ENCODE results near the gene STRIT1.
"Not testable (repeated sequence)": the region's sequence is repeated elsewhere in the genome, so short reads cannot be mapped to it uniquely, and the experiment has no call there.

The STRIT1 gene

DNA sequence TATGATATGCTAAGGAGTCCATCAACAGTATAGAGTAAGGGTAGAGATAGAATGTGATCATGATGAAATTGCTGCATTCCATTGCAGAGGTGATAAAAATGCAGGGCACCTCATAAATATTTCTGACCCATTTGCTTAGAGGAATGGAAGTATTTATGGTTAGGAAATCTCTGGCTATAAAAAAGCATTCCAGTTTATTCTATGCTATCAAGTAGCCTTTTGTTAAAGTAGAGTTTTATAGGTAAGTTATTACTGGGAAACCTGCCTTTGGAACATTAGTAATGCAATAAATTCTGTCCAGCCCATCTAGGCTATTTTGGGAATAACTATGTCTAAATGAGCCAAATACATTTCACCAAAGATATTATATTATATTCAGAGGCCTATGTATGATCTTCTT, 19.8 kb upstream of the STRIT1 start:
- no peak for DNase-seq (ENCODE audit: low read depth in 2 of 2)

DNA sequence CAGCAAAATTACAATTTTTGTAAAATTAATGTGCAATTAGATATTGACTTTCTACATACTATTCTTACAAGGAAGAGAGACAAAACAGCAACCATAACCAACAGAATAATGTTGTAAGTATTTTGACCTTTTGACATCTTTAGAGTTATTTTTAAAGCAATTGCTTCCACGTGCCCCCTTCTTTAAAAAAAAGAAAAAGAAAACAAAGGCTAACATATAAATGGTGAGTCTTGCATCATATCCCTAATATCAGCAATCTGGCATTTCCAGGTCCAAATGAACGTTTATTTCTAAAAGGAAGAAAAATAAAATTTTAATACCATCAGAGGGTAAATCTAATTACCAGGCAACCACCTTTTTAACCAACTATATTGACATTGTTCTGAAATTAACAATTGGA, 19.3 kb upstream of the STRIT1 start:
- no peak for DNase-seq (ENCODE audit: low read depth in 2 of 2)

DNA sequence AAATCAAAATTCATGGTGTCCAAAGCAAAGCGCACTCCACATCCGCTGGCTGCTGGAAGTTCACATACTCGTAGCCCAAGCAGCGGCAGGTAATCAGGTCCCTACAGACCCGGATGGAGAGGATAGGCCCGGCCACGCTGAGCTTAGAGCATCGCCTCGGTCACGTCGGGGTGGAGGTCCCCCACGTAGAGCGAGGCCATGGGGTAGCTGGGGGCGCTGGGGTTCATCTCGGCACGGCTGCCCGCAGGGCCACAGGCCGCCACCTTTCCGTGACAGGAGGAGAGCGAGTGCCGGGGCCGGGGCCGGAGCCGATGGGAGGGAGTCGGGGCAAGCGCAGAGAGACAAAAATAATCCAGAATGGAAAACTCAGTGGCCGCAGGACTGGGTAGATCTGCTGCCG, 16.1 kb upstream of the STRIT1 start:
- no peak for DNase-seq (ENCODE audit: low read depth in 2 of 2)

DNA sequence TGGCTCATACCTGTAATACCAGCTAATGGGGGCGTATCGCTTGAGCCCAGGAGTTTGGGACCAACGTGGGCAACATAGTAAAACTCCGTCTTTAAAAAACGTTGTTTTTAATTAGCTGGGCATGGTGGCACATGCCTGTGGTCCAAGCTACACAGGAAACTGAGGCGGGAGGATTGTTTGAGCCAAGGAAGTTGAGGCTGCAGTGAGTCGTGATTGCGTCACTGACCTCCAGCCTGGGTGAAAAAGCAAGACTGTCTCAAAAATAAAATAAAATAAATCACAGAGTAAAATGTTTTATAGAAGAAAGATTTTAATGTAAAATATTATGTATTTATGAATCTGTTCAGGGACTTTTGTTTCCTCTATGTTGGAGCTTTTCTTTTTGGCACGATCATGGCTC, 15.3 kb upstream of the STRIT1 start:
- DNase-seq (ENCODE audit: low read depth in 2 of 2): no peak

DNA sequence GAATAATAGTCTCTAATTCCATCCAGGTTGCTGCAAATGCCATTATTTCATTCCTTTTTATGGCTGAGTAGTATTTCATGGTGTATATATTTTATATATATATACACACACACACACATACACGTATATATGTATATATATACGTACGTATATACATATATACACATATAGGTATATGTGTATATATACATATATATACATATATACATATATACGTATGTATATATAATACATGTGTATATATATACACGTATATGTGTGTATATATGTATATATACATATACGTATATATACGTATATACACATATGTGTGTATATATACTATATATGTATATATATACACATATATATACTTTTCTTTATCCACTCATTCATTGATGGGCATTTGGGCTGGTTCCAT, 13.7 kb upstream of the STRIT1 start:
- DNase-seq (ENCODE audit: low read depth in 2 of 2): no peak

DNA sequence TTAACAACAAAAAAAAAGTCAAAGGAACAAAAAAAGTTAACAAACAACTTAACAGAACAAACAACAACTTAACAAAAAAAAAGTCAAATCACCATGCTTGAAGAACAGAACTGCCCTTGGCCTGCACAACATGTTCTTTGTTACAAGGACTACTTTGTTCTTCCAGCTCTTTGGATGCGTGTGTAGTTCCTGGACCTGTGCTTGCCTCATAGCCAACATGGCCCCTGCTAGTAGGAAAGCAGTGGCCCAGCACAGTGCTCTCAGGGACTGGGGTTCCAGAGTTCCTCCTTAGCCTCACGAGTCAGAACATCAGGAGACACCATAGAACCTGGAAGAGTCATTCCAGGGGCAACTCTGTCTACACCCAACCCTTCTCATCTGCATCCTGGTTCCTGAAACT, 10.9 kb upstream of the STRIT1 start:
- no peak for DNase-seq (ENCODE audit: low read depth in 2 of 2)

GRCh38 chr3:155303540-155304097, 10.1 kb upstream of the STRIT1 start:
- DNase-seq (ENCODE audit: low read depth in 2 of 2): no peak

DNA sequence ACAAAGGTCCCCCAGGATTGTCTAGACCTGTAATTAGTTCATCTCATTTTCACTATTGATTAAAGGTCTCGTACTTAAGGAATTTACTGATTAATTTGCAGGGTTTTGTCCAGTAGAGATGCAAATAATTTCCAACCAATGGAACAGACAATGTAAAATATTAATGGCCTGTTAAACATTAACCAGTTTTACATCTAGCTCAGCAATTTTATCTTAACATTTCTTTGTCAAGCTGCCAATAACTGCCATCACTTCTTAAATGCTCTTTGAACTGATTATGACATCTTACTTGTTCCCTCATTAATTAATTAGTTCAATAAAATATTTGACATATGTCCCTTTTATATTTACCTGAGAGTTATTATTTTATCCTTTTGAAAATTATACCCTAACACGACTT, 9.4 kb upstream of the STRIT1 start:
- DNase-seq (ENCODE audit: low read depth in 2 of 2): no peak

DNA sequence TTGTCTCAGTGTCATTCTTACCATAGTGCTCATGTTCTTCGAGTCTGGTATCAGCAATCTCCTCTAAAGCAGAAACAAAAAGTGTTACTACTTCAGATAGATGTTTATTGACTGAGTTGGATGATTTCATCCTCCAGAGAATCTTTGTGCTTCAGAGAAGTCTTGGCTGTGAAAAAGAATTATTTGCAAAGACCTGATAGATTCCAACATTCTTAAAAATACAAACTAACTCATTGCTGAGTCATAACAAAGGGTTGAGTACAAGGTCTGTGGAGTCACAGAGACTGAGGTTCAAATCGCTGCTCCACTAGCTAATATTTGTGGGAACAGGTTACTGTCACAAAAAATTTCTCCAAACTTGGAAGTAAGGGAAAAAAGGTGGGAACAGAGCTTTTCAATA, 9.0 kb upstream of the STRIT1 start:
- DNase-seq (ENCODE audit: low read depth in 2 of 2): no peak

- DNase-seq (ENCODE audit: low read depth in 2 of 2): no peak
Measured at GRCh38 chr3:155297100-155297499, 3.6 kb upstream of the STRIT1 start.

GRCh38 chr3:155296413-155296812, 2.9 kb upstream of the STRIT1 start:
- no peak for DNase-seq (ENCODE audit: low read depth in 2 of 2)

DNA sequence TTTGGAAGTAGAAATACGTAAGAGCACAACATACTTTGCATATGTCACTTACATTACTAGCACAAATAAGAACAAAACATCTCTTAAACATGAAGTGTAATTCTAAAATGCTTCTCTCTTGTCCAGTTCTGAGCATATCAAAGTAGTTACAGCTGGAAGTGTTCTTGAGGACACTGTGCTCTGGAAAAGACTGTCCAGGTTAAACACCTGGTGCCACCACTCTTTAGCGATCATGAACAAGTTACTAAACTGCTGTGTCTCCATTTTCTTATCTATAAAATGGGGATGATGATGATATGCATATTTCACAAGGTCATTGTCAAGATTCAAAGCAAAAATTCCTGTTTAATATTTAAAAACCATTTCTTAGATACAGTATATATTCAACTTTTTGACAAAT, 790 bp downstream of the STRIT1 start:
- DNase-seq (ENCODE audit: low read depth in 2 of 2): no peak

DNA sequence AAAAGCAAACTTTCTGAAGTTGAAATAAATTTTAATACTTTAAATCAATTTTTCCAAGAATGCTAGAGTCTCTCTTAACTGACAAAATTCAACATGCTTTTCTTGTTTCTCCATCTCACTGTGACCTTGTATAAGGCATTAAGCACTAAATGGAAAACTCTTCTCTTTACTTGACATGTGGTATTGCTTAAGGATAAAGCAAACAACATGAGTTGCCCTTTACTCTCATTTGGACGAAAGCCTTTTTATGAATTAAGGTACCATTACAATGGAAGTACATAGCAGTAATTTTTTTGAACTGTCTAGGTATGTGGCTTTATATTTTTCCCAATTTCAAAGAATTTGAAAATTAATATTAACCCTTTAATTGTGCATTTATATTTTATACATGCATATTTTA, 1.4 kb downstream of the STRIT1 start:
- no peak for DNase-seq (ENCODE audit: low read depth in 2 of 2)

DNA sequence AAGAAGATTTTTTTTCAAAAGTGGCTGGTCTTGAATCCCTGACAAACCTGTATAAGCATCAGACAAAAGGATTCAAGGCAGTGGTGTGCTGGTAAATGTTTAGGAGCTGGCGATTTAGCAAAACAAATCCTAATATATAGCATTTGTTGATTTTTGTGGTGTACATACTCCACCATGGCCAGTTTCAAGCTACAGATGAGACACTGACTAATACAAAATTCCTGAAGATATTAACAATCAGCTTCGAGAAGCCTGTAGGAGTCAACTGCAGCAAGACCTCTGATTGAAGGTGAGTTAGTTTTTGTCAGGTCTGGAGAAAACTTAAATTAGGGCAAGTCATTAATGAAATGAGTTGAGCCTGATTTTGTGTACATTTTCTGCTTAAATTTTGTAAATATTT, 6.7 kb downstream of the STRIT1 start:
- no peak for DNase-seq (ENCODE audit: low read depth in 2 of 2)

DNA sequence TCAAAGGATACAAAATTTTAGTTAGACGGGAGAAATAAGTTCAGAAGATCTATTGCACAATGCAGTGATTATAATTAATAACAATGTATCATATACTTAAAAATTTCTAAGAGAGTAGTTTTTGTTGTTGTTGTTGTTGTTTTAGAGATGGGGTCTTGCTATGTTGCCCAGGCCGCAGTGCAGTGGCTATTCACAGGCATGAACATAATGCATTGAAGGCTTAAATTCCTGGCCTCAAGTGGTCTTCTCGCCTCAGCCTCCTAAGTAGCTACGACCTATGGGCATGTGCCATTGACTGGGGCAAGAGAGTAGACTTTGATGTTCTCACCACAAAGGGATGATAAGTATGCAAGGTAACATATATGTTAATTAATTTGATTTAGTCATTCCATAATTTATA, 7.5 kb downstream of the STRIT1 start:
- no peak for DNase-seq (ENCODE audit: low read depth in 2 of 2)

- DNase-seq (ENCODE audit: low read depth in 2 of 2): no peak
Measured at GRCh38 chr3:155283092-155284056, 10.1 kb downstream of the STRIT1 start.

DNA sequence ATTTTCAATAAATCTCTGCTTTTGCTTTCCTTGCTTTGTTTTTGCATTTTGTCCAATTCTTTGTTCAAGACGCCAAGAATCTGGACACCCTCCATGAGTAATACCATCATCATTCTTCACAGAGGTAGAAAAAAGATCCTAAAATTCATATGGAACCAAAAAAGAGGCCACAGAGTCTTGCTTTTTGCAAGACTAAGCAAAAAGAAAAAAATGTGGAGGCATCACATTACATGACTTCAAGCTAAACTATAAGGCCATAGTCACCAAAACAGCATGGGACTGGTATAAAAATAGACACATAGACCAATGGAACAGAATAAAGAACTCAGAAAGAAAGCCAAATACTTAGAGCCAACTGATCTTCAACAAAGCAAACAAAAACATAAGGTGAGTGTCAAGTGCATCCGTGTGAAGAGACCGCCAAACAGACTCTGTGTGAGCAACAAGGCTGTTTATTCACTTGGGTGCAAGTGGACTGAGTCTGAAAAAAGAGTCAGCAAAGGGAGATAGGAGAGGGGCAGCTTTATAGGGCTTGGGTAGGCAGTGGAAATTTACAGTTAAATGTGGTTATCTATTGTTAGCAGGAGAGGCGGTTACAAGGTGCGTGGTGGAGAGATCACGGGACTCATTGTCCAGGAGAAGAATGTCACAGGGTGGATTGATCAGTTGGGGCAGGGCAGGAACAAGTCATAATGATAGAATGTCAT, 10.9 kb downstream of the STRIT1 start:
- no peak for DNase-seq (ENCODE audit: low read depth in 2 of 2)

DNA sequence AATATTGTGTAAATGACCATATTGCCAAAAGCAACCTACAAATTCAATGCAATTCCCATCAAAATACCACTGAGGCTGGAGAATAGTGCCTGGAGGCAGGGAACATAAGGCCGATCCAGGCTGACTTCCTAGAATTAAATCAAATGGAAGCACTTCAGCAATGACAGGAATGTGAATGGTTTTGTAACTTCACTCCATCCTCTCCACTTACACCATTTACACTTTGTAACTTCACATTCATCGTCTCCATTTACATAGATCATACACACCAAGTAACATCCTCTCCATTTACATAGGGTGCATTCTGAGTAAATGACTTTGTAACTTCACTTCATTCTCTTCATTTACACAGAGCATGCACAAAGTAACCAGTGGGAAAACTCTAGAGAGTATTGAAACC, 11.6 kb downstream of the STRIT1 start:
- DNase-seq (ENCODE audit: low read depth in 2 of 2): no peak

- not testable (repeated sequence) for DNase-seq (ENCODE audit: low read depth in 2 of 2)
Measured at GRCh38 chr3:155276089-155276488, 17.4 kb downstream of the STRIT1 start.

- DNase-seq (ENCODE audit: low read depth in 2 of 2): not testable (repeated sequence)
Measured at GRCh38 chr3:155275159-155275754, 18.2 kb downstream of the STRIT1 start.

DNA sequence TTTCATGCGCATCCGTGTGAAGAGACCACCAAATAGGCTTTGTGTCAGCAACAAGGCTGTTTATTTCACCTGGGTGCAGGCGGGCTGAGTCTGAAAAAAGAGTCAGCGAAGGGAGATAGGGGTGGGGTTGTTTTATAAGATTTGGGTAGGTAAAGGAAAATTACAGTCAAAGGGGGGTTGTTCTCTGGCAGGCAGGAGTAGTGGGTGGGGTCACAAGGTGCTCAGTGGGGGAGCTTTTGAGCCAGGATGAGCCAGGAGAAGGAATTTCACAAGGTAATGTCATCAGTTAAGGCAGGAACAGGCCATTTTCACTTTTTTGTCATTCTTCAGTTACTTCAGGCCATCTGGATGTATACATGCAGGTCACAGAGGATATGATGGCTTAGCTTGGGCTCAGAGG, 19.0 kb downstream of the STRIT1 start:
- not testable (repeated sequence) for DNase-seq (ENCODE audit: low read depth in 2 of 2)

- DNase-seq (ENCODE audit: low read depth in 2 of 2): no peak
Measured at GRCh38 chr3:155271343-155271613, 22.2 kb downstream of the STRIT1 start.

All from stimulated activated CD8-positive, alpha-beta memory T cell treated with anti-CD3 and anti-CD28 coated beads, Interleukin-15, amount 100 ng/mL, for 48 hours (primary cell).